HCT116 (cell line): ENCODE data around the gene IRF2BP2. TPM values are rescaled to one million over a fixed set of nuclear protein-coding genes. Genes with fewer than 3 reads are reported as not detected.

Source experiments
- ATAC-seq: fragments of 200-7000 bp; cut with Tn5 transposase; 2 replicates; pipeline ENCODE4 v1.9.1; 2020; ENCODE audit warnings: mild to moderate bottlenecking, moderate library complexity
- BruUV-seq: library from RNA; stranded (reverse); fragments of 400-500 nt; replicated peaks from 2 replicates; lab custom pipeline; 2021; lab: Mats Ljungman, UMichigan
- CTCF ChIA-PET: fragments of 300-600 bp; sonication (Branson Sonifier 250); formaldehyde crosslinking; loops from one replicate; lab custom pipeline; 2021; ENCODE audit warnings: antibody characterized with exemption; lab: Charles Lee
- POLR2A ChIA-PET: fragments of 300-600, 350-600 bp; sonication (Branson Sonifier 250); formaldehyde crosslinking; loops from one replicate; lab custom pipeline; 2021; ENCODE audit warnings: antibody characterized with exemption; lab: Charles Lee
- RAD21 ChIA-PET, 2 experiments: fragments of 300-600 bp; sonication (Branson Sonifier 250); formaldehyde crosslinking; loops; one replicate each; lab custom pipeline; 2023; ENCODE audit warnings: low total read pairs in 2 of 2; ENCODE audit not compliant: uncharacterized antibody in 2 of 2, unreplicated experiment in 2 of 2, low non-redundant PET in 1 of 2; lab: Charles Lee
- DNase-seq: peaks from one replicate; pipeline ENCODE4 v3.0.0-alpha.2; 2010; ENCODE audit warnings: low read depth, low spot score
- H2AFZ ChIP-seq: fragments of 200-600 bp; shearing (Covaris generic), sonication (generic); 2 replicates; pipeline ENCODE4 v1.6.1; 2017; ENCODE audit warnings: low read depth, mixed run types, mixed read lengths, antibody characterized with exemption, low read length; ENCODE audit not compliant: poor library complexity, severe bottlenecking
- H3K27ac ChIP-seq: 2 replicates; pipeline ENCODE4 v1.5.1; 2012; ENCODE audit warnings: low read depth, low read length
- H3K27me3 ChIP-seq: fragments of 200-600 bp; sonication (generic); 2 replicates; pipeline ENCODE4 v1.6.1; 2016; ENCODE audit warnings: mixed run types, low read length, mixed read lengths; ENCODE audit not compliant: insufficient read depth
- H3K36me3 ChIP-seq, 2 experiments: fragments of 200-500 bp in 1 of 2; fragments of 200-600 bp in 1 of 2; sonication (Bioruptor generic) in 1 of 2; sonication (generic) in 1 of 2; 2 replicates each; pipeline versions ENCODE4 v1.5.1 to v1.6.1; 2014 to 2016; ENCODE audit warnings: low read length in 2 of 2, inconsistent platforms in 1 of 2, mixed read lengths in 1 of 2, mixed run types in 1 of 2; ENCODE audit not compliant: insufficient read depth in 2 of 2, control insufficient read depth in 1 of 2
- H3K4me1 ChIP-seq, 2 experiments: fragments of 200-600 bp in 1 of 2; sonication (generic) in 1 of 2; 2 replicates each; pipeline versions ENCODE4 v1.5.1 to v1.6.1; 2012 to 2017; ENCODE audit warnings: low read length in 2 of 2, inconsistent platforms in 1 of 2, mild to moderate bottlenecking in 1 of 2, mixed read lengths in 1 of 2, mixed run types in 1 of 2, moderate library complexity in 1 of 2; ENCODE audit not compliant: insufficient read depth in 2 of 2, control insufficient read depth in 1 of 2
- H3K4me2 ChIP-seq: fragments of 200-600 bp; sonication (generic); 2 replicates; pipeline ENCODE4 v1.6.1; 2017; ENCODE audit warnings: mixed run types, low read length, mixed read lengths
- H3K4me3 ChIP-seq, 2 experiments: fragments of 200-600 bp in 1 of 2; sonication (generic) in 1 of 2; replicated peaks in 1 of 2; 2 replicates each; pipeline ENCODE4 v1.5.1; 2011 to 2016; ENCODE audit warnings: low read length in 2 of 2, control low read depth in 1 of 2, low read depth in 1 of 2, mild to moderate bottlenecking in 1 of 2, mixed read lengths in 1 of 2, mixed run types in 1 of 2
- H3K79me2 ChIP-seq: fragments of 200-600 bp; sonication (generic); 2 replicates; pipeline ENCODE4 v1.6.1; 2017; ENCODE audit warnings: mild to moderate bottlenecking, mixed run types, low read length, moderate library complexity, mixed read lengths; ENCODE audit not compliant: insufficient read depth
- H3K9ac ChIP-seq: fragments of 200-600 bp; sonication (generic); 2 replicates; pipeline ENCODE4 v1.6.1; 2016; ENCODE audit warnings: low read length, mixed read lengths
- H3K9me2 ChIP-seq: fragments of 200-600 bp; sonication (generic), shearing (Covaris generic); 2 replicates; pipeline ENCODE4 v1.6.1; 2017; ENCODE audit warnings: mixed run types, mild to moderate bottlenecking, moderate library complexity; ENCODE audit not compliant: insufficient read depth
- H3K9me3 ChIP-seq, 2 experiments: fragments of 200-500 bp in 1 of 2; fragments of 200-600 bp in 1 of 2; sonication (Bioruptor generic) in 1 of 2; sonication (generic) in 1 of 2; 2 replicates each; pipeline ENCODE4 v1.6.1; 2014 to 2017; ENCODE audit warnings: low read length in 2 of 2, mixed read lengths in 2 of 2, inconsistent platforms in 1 of 2, low read depth in 1 of 2, mild to moderate bottlenecking in 1 of 2, mixed run types in 1 of 2, moderate library complexity in 1 of 2; ENCODE audit not compliant: control insufficient read depth in 1 of 2, insufficient read depth in 1 of 2
- H4K20me1 ChIP-seq: fragments of 200-600 bp; sonication (generic), shearing (Covaris generic); 2 replicates; pipeline ENCODE4 v1.6.1; 2017; ENCODE audit warnings: mixed run types, mild to moderate bottlenecking, moderate library complexity; ENCODE audit not compliant: insufficient read depth
- CTCF ChIP-seq, 3 experiments: fragments of 200-600 bp in 1 of 3; sonication (generic) in 1 of 3; IDR thresholded peaks in 2 of 3; conservative IDR thresholded peaks in 1 of 3; 2 replicates each; pipeline ENCODE4 v1.5.1; 2012 to 2017; ENCODE audit warnings: low read depth in 2 of 3, low read length in 2 of 3, antibody characterized with exemption in 1 of 3, borderline replicate concordance in 1 of 3, control low read depth in 1 of 3, mild to moderate bottlenecking in 1 of 3, mixed read lengths in 1 of 3, mixed run types in 1 of 3, moderate library complexity in 1 of 3; ENCODE audit not compliant: insufficient read depth in 1 of 3
- EGR1 ChIP-seq: IDR thresholded peaks from 2 replicates; pipeline ENCODE4 v1.6.1; 2012; ENCODE audit warnings: low read depth
- ELF1 ChIP-seq: IDR thresholded peaks from 2 replicates; pipeline ENCODE4 v1.6.1; 2012; ENCODE audit warnings: low read depth, borderline replicate concordance
- EZH2 ChIP-seq: fragments of 200-600 bp; sonication (generic); IDR thresholded peaks from 2 replicates; pipeline ENCODE4 v1.6.1; 2017; ENCODE audit warnings: antibody characterized with exemption, mixed run types
- EZH2phosphoT487 ChIP-seq: fragments of 200-600 bp; IDR thresholded peaks from 2 replicates; pipeline ENCODE4 v1.6.1; 2018; ENCODE audit warnings: antibody characterized with exemption, borderline replicate concordance
- FOSL1 ChIP-seq: IDR thresholded peaks from 2 replicates; pipeline ENCODE4 v1.6.1; 2012; ENCODE audit warnings: low read depth
- MAX ChIP-seq: IDR thresholded peaks from 2 replicates; pipeline ENCODE4 v1.6.1; 2012
- POLR2A ChIP-seq: IDR thresholded peaks from 2 replicates; pipeline ENCODE4 v1.7.0; 2011; ENCODE audit warnings: borderline replicate concordance; ENCODE audit not compliant: insufficient read depth, insufficient read length; ENCODE audit errors: extremely low read depth
- RAD21 ChIP-seq: IDR thresholded peaks from 2 replicates; pipeline ENCODE4 v1.6.1; 2012; ENCODE audit warnings: low read depth, mild to moderate bottlenecking
- SP1 ChIP-seq: IDR thresholded peaks from 2 replicates; pipeline ENCODE4 v1.6.1; 2012; ENCODE audit warnings: low read depth
- SRF ChIP-seq: IDR thresholded peaks from 2 replicates; pipeline ENCODE4 v1.6.1; 2012; ENCODE audit warnings: low read depth
- YY1 ChIP-seq: IDR thresholded peaks from 2 replicates; pipeline ENCODE4 v1.6.1; 2011; ENCODE audit warnings: low read length, low read depth, moderate library complexity, mild to moderate bottlenecking; ENCODE audit not compliant: insufficient replicate concordance; ENCODE audit errors: extremely low read depth
- ZBTB33 ChIP-seq: IDR thresholded peaks from 2 replicates; pipeline ENCODE4 v1.6.1; 2011; ENCODE audit warnings: mild to moderate bottlenecking, low read length, moderate library complexity; ENCODE audit not compliant: insufficient replicate concordance; ENCODE audit errors: extremely low read depth
- ZFX ChIP-seq: fragments of 450-650 bp; IDR thresholded peaks from 2 replicates; pipeline ENCODE4 v1.6.1; 2017
- ZNF274 ChIP-seq: fragments of 200-500 bp; sonication (Bioruptor generic); IDR thresholded peaks from 2 replicates; pipeline ENCODE4 v1.6.1; 2014; ENCODE audit warnings: mild to moderate bottlenecking, low read depth, low read length, inconsistent platforms
- intact Hi-C: fragments of 100-400 bp; cut with micrococcal nuclease; formaldehyde crosslinking; loops from 2 replicates; pipeline ENCODE4 v1.10.0; 2022
- total RNA-seq: library from RNA; stranded (reverse); gene quantifications from one replicate; pipeline ENCODE4 v1.2.1, GENCODE V29; 2021; ENCODE audit not compliant: unreplicated experiment
- TF ChIP-seq, protein P1 (sequence below): IDR thresholded peaks from 2 replicates; pipeline ENCODE4 v1.6.1; 2012

Gene IRF2BP2
- total RNA-seq, 1 experiment from 2014 or later, result 61.3 TPM

GRCh38 chr1:234610666-234611224 lies 767 bp upstream of the IRF2BP2 start (continued):
- peak; percentile 40 for TF ChIP-seq YY1
- TF ChIP-seq MAX, result no peak
- TF ChIP-seq POLR2A, result no peak

- CTCF ChIA-PET, result interaction anchor here (1.2 kb wide), 1 partner anchor 473 kb away, joined by 3 read pairs; no protein-coding TSS in a partner anchor
- Histone ChIP-seq H3K4me3 (peak overlapping the region; percentile 64 to 66; a peak in 3 of 4 replicates), H3K36me3 (peaks cover 0 to 10% of the 10 kb centered on the region in 2 experiments; a peak in 1 of 4 replicates), H3K79me2 (peaks cover 42% of the 10 kb centered on the region), H3K4me2 (peak overlapping the region; percentile 98; the same call in 1 of the 2 replicates), H3K4me1 (peaks cover 56 to 80% of the 10 kb centered on the region in 2 experiments), H3K9me2 (no peaks in the 10 kb centered on the region), H3K9me3 (no peaks in the 10 kb centered on the region), H3K9ac (peak overlapping the region; percentile 93), H3K27ac (peak overlapping the region; percentile 89; the same call in 1 of the 2 replicates), H3K27me3 (no peaks in the 10 kb centered on the region), H2AFZ (no peak overlapping the region), H4K20me1 (peaks cover 8% of the 10 kb centered on the region; the same call in 1 of the 2 replicates)
- BruUV-seq, result no TSS peak
- DNase-seq (no peak), ATAC-seq (peak; percentile 5)
- RAD21 ChIA-PET, result interaction anchor here in 1 of 2 experiments (0.6 kb wide), 1 partner anchor 114 kb away, joined by 3 read pairs; no protein-coding TSS in a partner anchor
- intact Hi-C loops, result loop anchor here (1.0 to 5.0 kb wide), 3 partner anchors 110 to 373 kb away; no protein-coding TSS in a partner anchor
- POLR2A ChIA-PET, result interaction anchor here (1.2 to 4.2 kb wide), 4 partner anchors 9 to 114 kb away, joined by 3 to 46 read pairs (median 14); no protein-coding TSS in a partner anchor
- no peak for TF ChIP-seq CTCF (IDR thresholded peaks at IDR 0.05 in 2 of 3, conservative IDR thresholded peaks at IDR 0.05 in 1 of 3; ENCODE audit: borderline replicate concordance in 1 of 3, insufficient read depth in 1 of 3, low read depth in 2 of 3, low read length in 2 of 3)
- TF ChIP-seq, protein P1, sequence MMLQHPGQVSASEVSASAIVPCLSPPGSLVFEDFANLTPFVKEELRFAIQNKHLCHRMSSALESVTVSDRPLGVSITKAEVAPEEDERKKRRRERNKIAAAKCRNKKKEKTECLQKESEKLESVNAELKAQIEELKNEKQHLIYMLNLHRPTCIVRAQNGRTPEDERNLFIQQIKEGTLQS, result no peak
- no peak for TF ChIP-seq MAX
- no peak for TF ChIP-seq ZNF274
- no peak for TF ChIP-seq ZBTB33
- TF ChIP-seq EZH2phosphoT487, result no peak
- TF ChIP-seq POLR2A, result no peak
- TF ChIP-seq EZH2, result no peak
- TF ChIP-seq EGR1, result no peak
- TF ChIP-seq SP1, result no peak
- TF ChIP-seq FOSL1, result no peak
- TF ChIP-seq ELF1, result no peak
- no peak for TF ChIP-seq YY1
- no peak for TF ChIP-seq ZFX
- no peak for TF ChIP-seq RAD21
- TF ChIP-seq SRF, result no peak
Observed at GRCh38 chr1:234609691-234610042, 311 bp downstream of the IRF2BP2 start.
